GM19463 (cell line): ENCODE results near the gene PARVA.

Source experiments
- ATAC-seq: cut with Tn5 transposase; IDR thresholded peaks from one replicate; pipeline ENCODE4 v1.9.1; 2021; ENCODE audit warnings: mild to moderate bottlenecking, moderate library complexity; ENCODE audit not compliant: unreplicated experiment

Gene PARVA

GRCh38 chr11:12375720-12376119 is 1.7 kb upstream of the PARVA start:
- no peak for ATAC-seq

- no peak for ATAC-seq
These were observed 901 bp upstream of the PARVA start for GRCh38 chr11:12376259-12377081.

- no peak for ATAC-seq
These were observed 638 bp downstream of the PARVA start for GRCh38 chr11:12377824-12378593.

GRCh38 chr11:12380565-12381325 is 3.4 kb downstream of the PARVA start:
- no peak for ATAC-seq

GRCh38 chr11:12381875-12382274 is 4.5 kb downstream of the PARVA start:
- no peak for ATAC-seq

- ATAC-seq: no peak
These were observed 5.1 kb downstream of the PARVA start for GRCh38 chr11:12382451-12382850.

GRCh38 chr11:12386309-12386708 is 8.9 kb downstream of the PARVA start:
- no peak for ATAC-seq

GRCh38 chr11:12386745-12387144 is 9.4 kb downstream of the PARVA start:
- ATAC-seq: no peak

GRCh38 chr11:12388173-12388572 is 10.8 kb downstream of the PARVA start:
- no peak for ATAC-seq

- no peak for ATAC-seq
These were observed 11.7 kb downstream of the PARVA start for GRCh38 chr11:12388939-12389670.

GRCh38 chr11:12389676-12390657 is 12.6 kb downstream of the PARVA start:
- no peak for ATAC-seq

GRCh38 chr11:12390687-12391110 is 13.3 kb downstream of the PARVA start:
- ATAC-seq: no peak

- no peak for ATAC-seq
These were observed 15.3 kb downstream of the PARVA start for GRCh38 chr11:12392672-12393071.

GRCh38 chr11:12393691-12394090 is 16.3 kb downstream of the PARVA start:
- no peak for ATAC-seq

- no peak for ATAC-seq
These were observed 17.2 kb downstream of the PARVA start for GRCh38 chr11:12394601-12395000.

GRCh38 chr11:12395333-12395732 is 18.0 kb downstream of the PARVA start:
- no peak for ATAC-seq

- ATAC-seq: no peak
These were observed 20.6 kb downstream of the PARVA start for GRCh38 chr11:12397931-12398334.

- no peak for ATAC-seq
These were observed 22.0 kb downstream of the PARVA start for GRCh38 chr11:12399355-12399754.

GRCh38 chr11:12402025-12402424 is 24.7 kb downstream of the PARVA start:
- no peak for ATAC-seq
